Stimulated activated CD8-positive, alpha-beta memory T cell treated with anti-CD3 and anti-CD28 coated beads, Interleukin-12 subunit alpha, Interleukin-12 subunit beta, amount 100 ng/mL, for 1 hour (primary cell): Measurements from ENCODE around the gene JOSD2.

ENCODE experiments used
- DNase-seq: peaks from one replicate; pipeline ENCODE4 v3.0.0-alpha.2; 2020; ENCODE audit warnings: low read depth

JOSD2 gene

DNA sequence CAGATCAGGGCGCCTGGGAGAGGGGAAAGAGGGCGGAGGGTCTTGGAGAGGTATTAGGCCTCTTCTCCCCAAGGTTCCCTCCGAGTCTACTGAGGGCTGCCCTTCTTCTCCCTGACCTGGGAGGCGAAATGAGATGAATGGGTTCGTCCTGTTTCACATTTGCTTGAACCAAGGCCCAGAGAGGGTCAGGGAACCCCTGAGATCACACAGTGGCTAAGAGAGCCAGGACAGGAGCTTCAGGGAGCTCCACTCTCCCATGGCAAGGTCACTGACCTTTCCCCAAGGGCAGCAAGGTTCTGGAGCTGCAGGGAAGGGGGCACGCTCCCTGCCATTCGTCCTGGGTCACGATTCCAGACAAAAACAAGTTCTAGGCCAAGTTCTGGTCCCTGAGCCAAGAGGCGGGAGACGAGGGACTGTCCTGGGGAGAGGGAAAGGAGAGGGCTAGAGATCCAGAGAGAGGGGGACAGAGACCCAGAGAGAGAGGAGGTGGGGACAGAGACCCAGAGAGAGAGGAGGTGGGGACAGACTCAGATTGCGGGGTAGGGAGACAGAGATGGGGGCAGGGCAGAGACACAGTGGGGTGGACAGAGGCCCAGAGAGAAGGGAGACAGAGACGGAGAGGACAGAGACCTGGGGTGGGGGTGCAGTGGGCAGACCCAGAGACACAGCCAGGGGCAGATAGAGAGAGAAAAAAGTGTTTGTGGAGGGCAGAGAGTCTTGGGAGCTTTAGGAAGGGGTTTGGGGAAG, 2.2 kb upstream of the JOSD2 start:
- no peak for DNase-seq

DNA sequence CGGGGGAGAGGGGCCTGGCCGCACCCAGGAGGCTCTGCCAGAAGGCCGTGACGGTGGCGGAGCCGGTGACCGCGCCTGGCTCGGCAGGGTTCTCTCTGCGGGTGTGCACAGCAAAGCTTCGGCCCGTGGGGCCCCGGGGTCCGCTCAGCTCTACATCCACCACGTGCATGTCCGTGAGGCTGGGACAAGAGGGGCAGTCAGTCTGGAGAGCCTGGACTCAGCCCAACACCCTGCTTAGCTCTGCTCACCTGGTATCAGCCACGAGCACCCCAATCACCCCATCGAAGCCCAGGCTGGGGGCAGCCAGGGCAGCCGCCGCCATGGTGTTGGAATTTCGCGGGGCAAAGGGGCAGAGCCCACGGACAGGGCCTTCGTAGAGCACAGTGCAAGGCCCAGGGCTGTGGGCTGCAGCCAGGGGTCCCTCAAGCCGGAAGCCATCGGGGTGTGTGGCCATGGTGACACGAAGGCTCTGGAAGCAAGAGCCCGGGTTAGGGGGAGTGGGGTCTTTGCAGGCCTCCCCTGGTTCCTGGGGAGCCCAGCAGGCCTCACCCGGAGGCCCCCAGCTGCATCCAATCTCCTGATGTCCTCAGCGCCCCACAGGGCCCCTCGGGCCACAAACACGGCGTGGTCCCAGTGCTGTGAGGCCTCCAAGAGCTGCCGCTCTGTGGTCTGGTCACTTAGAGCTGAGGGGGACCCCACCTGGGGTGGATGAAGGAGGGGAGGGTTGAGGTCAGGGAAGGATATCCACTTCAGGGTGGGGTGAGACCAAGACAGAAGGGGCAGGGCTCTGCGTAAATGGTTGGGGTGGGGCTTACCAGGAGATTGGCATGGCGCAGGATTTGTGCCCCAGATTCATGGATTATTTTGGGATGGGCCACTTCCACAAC, 1.4 kb upstream of the JOSD2 start:
- DNase-seq, result no peak

DNA sequence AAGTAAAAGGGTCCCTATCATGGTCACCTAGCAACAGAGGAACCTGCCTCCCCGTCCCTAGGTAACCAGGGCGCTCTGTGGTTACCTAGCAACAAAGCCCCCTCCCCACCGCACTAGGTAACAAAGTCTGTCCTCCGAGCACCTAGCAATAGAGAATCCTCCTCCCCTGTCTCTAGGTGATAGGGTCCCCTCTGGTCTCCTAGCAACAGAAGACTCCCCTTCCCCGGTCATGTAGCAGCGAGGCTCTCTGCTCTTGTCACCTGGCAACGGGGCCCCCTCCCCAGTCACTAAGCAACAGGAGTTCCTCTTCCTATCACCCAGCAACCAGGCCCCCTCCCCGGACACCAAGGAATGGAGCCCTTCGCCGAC, 307 bp downstream of the JOSD2 start:
- no peak for DNase-seq

DNA sequence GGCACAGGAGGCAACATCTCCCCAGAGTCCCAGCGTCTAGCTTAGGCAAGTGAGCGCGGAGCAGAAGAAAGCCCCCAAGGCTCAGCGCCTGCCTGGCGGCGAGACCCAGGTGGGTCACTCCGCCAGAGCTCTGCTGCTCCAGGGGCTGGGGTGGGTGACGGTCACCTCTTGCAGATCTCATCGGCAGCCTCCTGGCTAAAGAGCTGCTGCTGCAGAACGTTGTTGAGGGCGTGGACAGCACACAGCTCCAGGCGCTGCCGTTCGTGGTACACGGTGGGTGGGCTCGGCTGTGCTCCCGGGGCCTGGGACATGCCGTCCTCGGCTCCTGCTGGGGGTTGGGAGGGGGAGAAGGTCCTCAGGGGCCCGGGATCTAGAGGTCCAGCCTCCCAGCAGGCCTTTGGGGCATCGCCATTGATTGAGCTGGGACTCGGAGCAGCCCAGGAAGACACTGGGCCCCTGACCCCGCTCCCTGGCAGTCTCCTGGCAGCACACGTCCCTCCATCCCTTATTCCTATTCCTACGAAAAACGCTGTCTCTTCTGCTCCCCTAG, 795 bp downstream of the JOSD2 start:
- no peak for DNase-seq

DNA sequence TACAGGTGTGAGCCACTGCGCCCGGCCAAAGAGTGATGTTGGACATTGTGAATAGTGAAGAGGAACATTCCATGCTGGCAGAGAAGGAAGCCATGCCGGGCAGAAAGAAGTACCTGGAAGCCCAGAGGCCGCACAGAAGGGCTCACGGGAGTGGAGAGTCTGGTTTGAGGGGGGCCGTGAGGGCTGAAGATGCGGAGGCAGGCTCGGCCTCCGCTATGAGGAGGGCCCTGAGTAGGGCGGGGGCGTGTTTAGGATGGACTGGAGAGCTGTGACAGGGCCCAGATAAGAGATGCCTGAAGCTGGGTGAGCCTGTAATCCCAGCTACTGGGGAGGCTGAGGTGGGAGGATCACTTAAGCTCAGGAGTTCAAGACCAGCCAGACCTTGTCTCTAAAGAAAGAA, 1.6 kb downstream of the JOSD2 start:
- no peak for DNase-seq

DNA sequence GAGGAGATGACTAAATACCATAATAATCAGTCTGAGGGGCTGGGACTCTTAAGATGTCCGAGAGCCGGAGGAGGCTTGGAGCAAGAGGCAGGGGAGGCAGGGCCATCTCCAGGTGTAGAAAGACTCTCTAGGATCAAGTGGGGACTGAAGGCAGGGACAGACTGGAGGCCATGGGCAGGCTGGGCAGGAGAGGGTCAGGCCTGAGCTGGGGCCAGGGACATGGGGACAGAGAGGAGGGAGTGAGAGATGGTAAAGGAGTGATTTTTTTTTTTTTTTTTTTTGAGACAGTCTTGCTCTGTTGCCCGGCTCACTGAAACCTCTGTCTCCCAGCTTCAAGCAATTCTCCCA, 2.2 kb downstream of the JOSD2 start:
- no peak for DNase-seq

DNA sequence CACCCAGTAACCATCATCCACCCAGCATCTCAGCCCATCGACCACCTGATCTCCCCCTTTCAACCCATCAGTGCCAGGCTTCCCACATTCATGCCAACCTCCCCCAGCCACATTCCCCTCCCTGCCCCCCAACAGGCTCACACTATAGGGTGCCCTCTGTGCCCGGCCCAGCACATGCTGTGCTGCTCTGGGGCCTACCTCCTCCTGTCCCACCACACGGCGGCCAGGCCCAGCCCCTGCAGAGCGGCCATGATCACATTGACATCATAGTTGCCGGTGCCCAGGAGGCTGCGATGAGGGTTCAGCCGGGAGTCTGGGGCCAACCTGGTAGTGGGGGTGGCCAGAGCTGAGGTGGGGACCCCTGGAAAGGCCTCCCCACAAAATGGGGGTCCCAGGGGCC, 3.6 kb downstream of the JOSD2 start:
- DNase-seq, result no peak

DNA sequence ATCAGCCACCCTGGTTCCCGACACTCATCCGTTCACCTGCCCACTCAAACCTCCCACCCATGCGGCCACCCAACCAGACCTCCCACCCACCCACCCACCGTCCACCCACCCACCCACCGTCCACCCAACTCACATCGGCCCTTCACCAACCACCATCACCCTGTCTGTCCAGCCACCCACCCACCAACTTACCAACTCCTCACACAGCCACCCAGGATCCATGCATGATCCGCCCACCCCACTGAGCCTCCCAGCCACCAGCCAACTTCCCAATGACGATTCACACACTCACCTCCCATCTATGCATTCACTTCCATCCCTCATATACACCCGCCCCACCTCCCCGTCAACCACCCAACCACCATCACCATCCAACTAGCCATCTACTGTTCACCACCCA, 4.3 kb downstream of the JOSD2 start:
- no peak for DNase-seq

DNA sequence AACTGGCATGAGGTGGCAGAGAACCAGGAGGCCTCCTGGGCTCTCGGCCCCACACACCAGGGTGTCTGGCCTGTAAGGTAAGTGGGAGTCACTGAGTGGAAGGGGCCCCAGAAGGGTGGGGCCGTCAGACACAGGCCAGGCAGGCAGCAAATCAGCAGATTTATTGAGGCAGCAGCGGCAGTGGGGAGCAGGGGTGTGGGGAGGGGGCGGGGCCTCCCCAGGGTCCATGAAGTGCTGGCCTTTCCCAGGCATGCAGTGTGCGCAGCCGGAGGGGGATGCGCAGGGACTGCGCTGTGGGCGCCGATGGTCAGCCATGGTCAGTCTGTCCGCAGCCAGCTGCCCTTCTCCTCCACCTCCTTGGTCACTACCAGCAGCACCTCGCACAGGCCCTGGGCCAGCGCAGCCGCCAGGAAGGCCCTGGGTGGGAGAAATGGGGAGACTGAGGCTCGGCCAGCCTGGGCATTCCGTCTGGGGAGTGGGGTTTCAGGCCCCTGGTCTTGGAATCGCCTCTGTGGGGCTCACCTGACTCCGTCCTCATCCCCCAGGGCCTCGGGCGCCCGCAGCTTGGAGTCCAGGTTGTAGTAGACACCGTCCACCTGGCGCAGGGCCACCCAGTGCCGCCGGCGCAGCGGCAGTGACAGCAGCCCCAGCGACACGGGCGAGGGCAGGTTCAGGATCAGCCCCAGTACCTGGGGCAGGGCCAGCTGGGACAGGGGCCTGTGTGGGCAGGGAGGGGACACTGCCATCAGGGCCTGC, 5.0 kb downstream of the JOSD2 start:
- no peak for DNase-seq

DNA sequence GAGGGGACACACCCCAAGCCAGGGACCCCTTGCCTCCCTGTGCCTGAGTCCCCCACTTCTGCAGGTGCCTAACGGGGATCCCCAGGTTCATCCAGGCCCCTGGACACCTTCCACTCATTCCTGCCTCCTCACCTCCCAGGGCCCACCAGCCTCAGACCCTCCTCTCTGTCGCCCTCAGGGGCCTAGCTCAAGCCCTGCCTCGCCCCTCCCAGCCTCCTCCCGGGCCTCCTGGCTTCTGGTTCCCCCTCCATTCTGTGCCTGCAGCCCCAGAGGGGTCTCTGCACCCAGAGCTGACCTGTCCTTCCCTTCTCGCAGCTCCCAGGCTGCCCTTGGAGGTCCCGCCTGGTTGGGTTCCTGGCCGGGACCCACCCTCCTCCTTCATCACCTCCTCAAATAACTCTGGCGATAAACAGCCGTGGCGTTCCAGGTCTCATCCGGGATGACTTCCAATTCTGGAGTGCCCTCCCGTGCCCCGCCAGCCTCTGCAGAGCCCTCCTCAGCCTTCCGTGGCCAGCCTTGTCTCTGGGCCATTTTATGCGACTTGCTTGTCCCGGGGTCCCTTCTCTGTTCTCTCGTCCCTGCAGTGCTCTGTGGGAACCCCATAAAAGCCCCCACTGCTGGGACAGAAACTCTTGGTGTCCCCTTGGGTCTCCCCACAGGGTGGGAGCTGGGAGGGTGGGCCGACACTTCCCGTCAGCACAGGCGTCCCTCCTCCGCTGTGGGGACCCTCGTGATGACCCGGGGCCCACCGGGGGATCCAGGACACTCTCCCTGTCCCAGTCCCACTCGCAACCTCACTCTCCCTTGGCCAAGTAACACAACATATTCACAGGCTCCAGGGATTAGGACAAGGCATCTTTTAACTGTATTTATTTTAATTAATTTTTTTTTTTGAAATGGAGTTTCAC, 9.2 kb downstream of the JOSD2 start:
- no peak for DNase-seq

DNA sequence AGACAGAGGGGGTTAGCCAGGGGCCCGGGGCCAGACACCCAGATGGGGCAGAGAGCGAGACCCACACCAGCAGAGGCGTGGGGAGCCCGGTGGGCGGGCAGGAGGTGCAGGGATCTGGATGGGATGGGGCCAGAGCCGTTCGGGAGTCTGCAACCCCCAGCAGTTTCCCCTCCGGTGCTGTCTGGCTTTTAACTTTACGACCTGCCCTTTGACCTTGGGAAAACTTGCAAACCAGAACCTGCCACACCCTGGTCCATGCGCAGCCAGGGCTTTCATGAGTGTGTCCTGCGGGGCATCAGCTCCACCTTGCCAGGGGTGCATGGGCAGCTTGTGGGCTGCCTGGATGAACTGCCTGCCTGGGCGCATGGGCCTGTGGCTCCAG, 9.8 kb downstream of the JOSD2 start:
- DNase-seq, result no peak

DNA sequence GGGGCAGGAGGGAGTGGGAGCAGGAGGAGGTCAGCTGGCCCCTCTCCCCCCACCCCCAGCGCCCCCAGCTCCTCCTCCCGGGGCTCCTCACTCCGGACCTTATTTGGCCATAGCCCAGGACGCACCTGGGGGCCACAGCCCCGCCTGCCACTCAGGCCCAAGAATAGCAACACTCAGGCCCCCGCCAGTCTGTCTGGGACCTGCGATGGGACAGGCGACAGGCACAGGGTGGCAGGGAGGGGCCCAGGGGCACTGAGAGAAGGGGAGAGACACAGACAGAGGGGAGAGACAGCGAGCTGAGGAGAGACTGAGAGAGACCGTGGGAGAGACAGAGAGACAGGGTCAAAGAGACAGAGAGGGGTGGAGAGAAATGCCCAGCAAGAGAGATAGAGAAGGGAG, 10.2 kb downstream of the JOSD2 start:
- no peak for DNase-seq

DNA sequence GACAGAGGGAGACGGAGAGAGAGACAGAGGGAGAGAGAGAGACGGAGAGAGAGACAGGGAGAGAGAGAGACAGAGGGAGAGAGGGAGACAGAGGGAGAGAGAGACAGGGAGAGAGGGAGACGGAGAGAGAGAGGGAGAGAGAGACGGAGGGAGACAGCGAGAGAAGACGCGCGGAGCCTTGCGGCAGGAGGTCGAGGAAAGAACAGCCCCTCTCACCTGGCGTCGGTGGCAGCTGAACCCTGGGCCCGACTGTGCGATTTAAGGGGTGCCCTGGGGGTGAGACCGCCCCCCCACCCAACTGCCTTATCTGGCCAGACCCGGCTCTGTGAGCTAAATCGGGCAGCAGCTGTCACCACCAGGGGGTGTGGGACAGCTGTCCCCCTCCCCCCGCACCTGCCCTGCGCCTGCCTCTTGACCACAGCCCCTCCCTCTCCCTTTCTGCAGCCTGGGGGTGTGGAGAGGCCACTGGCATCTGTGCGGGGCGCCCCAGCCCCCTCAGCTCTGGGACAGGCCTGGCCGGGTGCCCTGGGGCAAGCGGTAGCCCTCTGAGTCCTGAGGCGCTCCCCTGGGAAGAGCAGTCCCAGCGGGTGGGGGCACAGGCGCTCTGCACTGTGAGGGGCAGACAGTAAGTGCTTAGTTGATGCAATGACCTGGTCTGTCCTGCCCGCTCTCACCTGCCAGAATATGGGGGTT, 10.8 kb downstream of the JOSD2 start:
- DNase-seq, result no peak

DNA sequence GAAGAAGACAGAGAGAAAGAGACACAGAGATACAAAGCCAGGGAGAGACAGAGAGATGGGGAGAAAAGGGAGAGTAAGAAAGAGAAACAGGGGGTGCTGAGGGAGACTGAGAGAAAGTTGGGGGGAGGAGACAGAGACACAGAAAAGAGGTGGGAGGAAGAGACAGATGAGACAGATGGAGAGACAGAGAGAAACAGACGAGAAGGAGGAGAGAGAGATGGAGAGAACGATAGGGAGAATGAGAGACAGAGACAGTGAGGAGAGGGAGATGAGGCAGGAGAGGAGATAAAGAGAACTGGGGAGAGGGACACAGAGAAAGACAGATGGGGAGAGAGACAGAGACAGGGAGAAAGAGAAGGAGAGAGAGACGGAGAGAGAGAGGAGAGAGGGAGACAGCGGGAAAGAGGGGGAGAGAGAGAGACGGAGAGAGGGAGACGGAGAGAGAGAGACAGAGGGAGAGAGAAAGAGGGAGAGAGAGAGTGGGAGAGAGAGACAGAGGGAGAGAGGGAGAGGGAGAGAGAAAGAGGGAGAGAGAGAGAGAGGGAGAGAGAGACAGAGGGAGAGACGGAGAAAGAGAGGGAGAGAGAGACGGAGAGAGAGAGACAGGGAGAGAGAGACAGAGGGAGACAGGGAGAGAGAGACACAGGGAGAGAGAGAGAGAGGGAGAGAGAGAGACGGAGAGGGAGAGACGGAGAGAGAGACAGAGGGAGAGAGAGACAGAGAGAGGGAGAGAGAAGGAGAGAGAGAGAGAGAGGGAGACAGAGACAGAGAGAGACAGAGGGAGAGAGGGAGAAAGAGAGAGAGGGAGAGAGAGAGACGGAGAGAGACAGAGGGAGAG, 12.6 kb downstream of the JOSD2 start:
- DNase-seq, result no peak

DNA sequence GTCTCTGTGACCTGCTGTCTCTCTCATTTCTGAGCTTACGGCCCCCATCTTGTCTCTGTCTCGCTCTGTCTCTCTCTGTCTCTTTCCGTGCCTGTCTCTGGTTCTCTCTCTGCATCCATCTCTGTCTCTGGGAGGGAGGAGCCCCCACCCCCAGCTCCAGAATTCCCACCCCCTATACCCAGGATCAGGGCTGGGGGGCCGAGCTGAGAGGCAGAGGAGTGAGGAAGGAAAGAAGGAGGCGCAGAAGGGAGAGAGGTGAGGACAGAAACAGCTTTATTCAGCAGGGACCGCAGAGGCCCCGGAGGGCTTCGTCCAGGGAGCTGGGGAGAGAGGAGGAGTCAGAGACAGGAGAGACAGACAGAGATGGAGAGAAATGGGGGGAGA, 14.0 kb downstream of the JOSD2 start:
- DNase-seq, result no peak

DNA sequence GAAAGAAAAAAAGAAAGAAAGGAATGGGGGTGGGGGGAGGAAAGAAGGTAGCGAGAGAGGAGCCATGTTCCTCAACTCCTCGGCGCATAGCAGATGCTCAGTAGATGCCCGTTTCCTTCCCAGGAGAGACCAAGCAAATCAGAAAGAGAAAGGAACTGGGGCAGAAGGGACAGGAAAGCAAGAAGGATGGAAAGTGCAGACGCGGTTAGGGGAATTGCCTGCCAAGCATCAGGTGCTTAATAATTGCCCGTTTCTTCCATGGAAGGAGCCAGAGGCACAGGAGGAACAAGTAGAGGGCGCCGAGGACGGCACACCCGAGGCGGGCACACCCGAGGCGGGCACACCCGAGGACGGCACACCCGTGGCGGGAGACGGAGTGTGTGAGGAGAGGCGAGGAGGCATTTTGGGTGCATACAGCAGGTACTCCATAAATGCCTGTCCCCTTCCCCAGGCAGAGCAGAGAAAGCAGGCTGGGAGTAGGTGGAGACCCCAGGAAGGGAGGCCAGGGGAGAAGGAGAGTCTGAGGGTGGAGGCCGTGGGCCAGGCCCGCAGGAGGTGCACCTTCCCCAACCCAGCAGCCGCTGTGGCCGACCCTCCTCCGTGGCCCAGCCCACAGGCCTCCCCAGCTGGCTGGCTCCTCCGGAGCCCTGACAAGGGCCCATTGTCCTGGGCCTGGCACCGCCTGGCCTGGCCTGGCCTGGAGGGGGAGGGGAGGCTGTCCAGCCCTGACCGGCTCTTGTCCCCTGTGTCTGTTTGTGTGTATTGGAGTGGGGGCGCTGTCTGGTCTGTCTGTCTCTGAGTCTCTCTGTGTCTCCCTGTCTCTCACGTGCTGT, 14.6 kb downstream of the JOSD2 start:
- no peak for DNase-seq

DNA sequence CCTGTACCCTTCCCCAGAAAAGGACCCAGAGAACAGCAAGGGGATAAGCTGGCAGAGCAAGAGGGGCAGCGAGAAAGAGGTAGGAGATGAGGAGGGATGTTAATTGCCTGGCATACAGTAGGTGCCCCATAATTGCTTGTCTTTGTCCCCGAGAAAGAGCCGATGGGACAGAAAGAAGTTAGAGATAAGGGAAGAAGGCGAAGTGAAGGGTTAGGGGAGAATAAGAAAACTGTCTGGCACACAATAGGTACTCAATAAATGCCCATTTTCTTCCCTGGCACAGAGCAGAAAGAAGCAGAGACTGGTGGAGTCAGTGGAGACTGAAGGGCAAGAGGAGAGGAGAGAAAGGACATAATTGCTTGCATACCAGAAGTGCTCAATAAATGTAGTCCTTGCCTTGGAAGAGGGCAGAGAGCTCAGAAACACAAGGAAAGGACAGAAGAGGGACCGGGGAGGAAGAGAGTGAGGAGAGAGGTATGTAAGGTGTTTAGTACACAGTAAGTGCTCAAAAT, 15.9 kb downstream of the JOSD2 start:
- no peak for DNase-seq

DNA sequence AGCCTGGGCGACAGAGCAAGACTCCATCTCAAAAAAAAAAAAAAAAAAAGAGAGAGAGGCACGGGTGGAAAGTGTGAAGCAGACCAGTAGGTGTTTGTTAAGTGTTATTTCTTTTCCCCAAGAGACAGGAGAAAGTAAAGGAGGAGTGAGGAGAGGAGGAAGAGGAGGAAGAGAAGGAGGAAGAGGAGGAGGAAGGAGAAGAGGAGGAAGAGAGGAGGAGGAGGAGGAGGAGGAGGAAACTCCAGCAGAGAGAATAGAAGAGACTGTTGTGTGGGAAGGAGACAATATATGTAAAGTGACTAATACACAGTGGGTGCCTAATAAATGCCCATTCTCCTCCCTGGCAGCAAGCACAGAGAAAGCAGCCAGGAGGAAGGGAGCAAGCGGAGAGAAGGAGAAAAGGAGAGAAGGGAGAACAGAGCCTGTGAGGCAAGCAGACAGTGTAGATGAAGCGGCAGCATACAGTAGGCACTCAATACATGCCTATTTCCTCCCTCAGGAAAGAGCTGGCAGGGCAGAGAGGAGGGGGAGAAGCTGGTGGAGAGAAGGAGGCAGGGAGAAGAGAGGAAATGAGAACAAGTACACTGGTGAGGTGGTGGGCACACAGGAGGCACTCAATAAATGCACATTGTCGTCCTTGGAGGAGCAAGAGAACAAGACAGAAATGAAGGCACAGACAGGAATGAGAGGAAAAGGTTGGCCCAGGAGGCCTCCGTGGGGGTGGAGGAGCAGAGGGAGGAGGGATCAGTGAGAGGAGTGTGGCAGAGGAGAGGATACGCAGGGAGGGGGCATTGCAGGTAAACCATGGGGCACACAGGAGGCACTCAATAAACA, 16.6 kb downstream of the JOSD2 start:
- DNase-seq, result no peak
